GM19035 (cell line): ENCODE results near the gene IGFL2.
"Not testable (repeated sequence)": the region's sequence is repeated elsewhere in the genome, so short reads cannot be mapped to it uniquely, and the experiment has no call there.

Source experiments
- ATAC-seq: cut with Tn5 transposase; IDR thresholded peaks from one replicate; pipeline ENCODE4 v1.9.1; 2021; ENCODE audit not compliant: unreplicated experiment

IGFL2 gene

GRCh38 chr19:46206682-46207081 is 58.6 kb downstream of the IGFL2 start:
- ATAC-seq, result no peak

DNA sequence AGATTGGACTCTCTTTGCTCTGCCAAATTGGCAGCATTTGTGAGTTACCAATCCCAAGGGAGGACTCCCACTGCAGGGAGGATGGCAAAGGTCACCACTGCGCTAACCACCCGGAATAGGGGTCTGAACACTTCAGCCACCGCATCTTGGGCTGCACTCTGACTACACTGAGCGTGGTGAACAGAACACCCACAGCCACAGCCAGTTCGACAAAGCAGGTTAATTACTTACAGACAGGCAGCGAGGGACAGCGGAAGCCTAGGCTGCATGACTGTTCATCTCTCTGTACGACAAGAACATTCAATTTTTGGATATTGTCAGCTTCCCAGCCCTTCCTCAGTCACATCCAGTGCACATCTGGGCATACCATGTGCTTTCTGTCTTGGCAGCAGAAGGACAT is 59.8 kb downstream of the IGFL2 start:
- not testable (repeated sequence) for ATAC-seq

- no peak for ATAC-seq
Measured at GRCh38 chr19:46209051-46209450, 61.0 kb downstream of the IGFL2 start.

- no peak for ATAC-seq
Measured at GRCh38 chr19:46209472-46209871, 61.4 kb downstream of the IGFL2 start.

- ATAC-seq, result no peak
Measured at GRCh38 chr19:46210669-46211068, 62.6 kb downstream of the IGFL2 start.
